IgD-negative memory B cell (primary cell): ENCODE results near the gene KIAA1191. TPM values are rescaled to one million over a fixed set of nuclear protein-coding genes. Genes with fewer than 3 reads are reported as not detected.
"Not testable (repeated sequence)": the region's sequence is repeated elsewhere in the genome, so short reads cannot be mapped to it uniquely, and the experiment has no call there.

Source experiments
- H3K27ac Mint-ChIP-seq, 3 donors: one replicate each; pipeline ENCODE4 v1.8.0; 2020 to 2022; ENCODE audit warnings: mild to moderate bottlenecking in 3 of 3, mixed read lengths in 3 of 3, moderate library complexity in 1 of 3
- H3K27me3 Mint-ChIP-seq: one replicate; pipeline ENCODE4 v1.8.0; 2021; ENCODE audit warnings: mixed read lengths
- H3K36me3 Mint-ChIP-seq: one replicate; pipeline ENCODE4 v1.8.0; 2020; ENCODE audit warnings: mild to moderate bottlenecking, mixed read lengths
- H3K4me1 Mint-ChIP-seq, 3 donors: one replicate each; pipeline ENCODE4 v1.8.0; 2020 to 2022; ENCODE audit warnings: mixed read lengths in 3 of 3, mild to moderate bottlenecking in 1 of 3
- H3K4me3 Mint-ChIP-seq, 4 donors: one replicate each; pipeline ENCODE4 v1.8.0; 2020 to 2022; ENCODE audit warnings: mild to moderate bottlenecking in 4 of 4, mixed read lengths in 4 of 4, moderate library complexity in 3 of 4
- H3K9me3 Mint-ChIP-seq, 3 donors: one replicate each; pipeline ENCODE4 v1.8.0; 2020 to 2021; ENCODE audit warnings: mixed read lengths in 3 of 3, mild to moderate bottlenecking in 1 of 3
- polyA plus RNA-seq: library from polyadenylated mRNA; unstranded; fragments of 300-500 nt; fragmentation: Illumina TruSeq; gene quantifications from one replicate; pipeline ENCODE4 v1.2.3, GENCODE V29; 2021

The KIAA1191 gene, protein sequence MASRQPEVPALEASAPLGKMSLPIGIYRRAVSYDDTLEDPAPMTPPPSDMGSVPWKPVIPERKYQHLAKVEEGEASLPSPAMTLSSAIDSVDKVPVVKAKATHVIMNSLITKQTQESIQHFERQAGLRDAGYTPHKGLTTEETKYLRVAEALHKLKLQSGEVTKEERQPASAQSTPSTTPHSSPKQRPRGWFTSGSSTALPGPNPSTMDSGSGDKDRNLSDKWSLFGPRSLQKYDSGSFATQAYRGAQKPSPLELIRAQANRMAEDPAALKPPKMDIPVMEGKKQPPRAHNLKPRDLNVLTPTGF
- 45.2 TPM for polyA plus RNA-seq

DNA sequence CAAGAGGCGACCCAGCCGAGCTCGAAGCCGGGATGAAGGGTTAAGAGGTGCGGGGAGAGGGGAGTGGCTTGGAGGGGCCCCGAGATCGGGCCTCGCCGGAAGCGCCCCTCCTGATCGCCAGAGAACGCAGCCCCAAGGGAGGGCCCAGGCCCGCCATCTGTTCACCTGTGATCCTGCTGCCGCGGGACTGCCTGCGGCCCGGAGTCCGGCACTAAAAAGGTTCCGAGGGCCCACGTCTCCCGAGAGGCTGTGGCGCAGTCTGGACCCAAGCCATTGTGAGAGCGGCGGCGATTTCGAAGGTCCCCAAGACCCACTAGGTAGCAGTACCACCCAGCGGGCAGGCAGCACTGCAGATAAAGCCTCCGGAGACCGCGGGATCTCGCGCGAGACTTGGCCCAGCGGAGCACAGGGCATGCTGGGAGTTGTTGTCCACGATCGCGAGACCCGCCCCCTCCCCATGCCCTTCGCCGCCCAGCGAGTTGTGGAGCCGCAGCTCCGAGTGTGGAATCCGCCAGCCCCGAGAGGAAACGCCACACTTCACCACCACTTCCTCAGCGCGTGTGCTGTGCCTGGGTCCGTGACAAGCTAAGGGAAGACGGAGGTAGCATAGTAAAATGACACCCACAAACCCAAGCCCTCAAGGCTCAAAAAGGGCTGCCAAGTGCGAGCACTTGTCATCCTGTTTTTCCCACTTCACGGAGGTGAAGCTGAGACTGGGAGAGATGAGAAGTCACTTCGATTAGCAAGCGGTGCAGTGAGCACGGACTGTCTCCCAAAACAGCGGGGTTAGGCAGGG lies at the start of gene KIAA1191:
KIAA1191 (minus strand) TSS at position 328 of the 796 bp plus-strand sequence. CDS start 2,256 bp downstream, outside the sequence.
- H3K4me1 Mint-ChIP-seq: peaks cover 13 to 31% (median 30%) of the 10 kb centered on the region in 3 donors
- H3K36me3 Mint-ChIP-seq: no peaks in the 10 kb centered on the region
- peak within 1 kb of the TSS; percentile 83 to 97 (median 97) for H3K27ac Mint-ChIP-seq
- H3K9me3 Mint-ChIP-seq: no peaks in the 10 kb centered on the region
- H3K4me3 Mint-ChIP-seq: peak within 1 kb of the TSS; percentile 91 to 99 (median 99)
- no peaks in the 10 kb centered on the region for H3K27me3 Mint-ChIP-seq

DNA sequence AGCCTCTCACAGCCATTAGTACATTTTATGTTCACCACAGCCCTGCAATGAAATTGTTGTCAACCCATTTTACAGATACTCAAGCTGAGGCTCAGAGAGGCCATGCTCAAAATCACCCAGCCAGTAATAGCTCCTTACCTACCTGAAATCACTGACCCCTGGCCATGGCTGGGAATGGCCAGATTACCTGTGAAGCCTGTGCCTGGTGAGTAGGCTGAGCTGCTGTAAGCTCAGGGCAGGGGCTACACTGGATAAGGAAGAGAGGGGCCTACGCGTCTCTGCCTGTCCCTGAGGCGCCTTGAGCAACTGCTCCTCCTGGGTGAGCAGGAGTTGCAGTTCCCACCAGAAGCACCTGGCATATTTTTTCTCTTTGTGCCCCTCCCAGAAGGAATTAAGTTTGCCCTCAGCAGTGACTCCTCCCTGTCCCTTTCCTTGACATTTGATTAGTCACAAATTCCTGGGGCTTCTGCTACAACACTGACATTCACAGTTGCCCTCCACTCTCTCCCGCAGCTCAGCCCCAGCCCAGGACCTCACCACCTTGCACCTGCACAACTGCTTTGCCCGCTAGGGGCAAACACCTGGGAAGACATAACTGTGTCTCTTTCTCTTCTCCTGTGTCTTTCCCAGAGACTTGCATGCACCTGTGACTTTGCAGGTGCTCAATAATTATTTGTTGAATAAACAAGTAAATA lies 49.1 kb upstream of the KIAA1191 start:
- H3K4me1 Mint-ChIP-seq: peaks cover 12 to 18% (median 13%) of the 10 kb centered on the region in 3 donors
- no peak overlapping the region for H3K4me3 Mint-ChIP-seq
- H3K27ac Mint-ChIP-seq: no peak overlapping the region

DNA sequence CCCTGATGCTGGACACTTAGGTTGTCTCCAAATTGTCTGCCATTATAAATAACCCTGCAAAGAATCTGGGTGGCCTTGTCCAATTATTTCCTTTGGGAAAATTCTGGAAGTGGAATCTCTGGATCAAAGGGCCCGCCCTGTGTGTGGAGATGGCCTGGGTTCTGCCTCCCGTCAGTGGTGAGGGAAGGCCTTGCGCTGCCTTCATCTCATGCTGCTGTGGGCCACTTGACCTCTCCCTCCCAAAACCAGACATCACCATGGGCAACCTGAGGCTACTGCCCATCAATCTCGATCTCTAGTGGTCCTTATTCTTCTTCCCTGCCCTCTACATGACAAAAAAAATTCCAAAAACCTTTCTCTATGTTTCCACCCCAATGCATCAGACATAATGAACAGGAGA lies 48.2 kb upstream of the KIAA1191 start:
- Mint-ChIP-seq H3K9me3 (no peaks in the 10 kb centered on the region), H3K27ac (no peak overlapping the region), H3K27me3 (no peaks in the 10 kb centered on the region), H3K36me3 (no peaks in the 10 kb centered on the region), H3K4me1 (peaks cover 3 to 10% (median 5%) of the 10 kb centered on the region in 3 donors), H3K4me3 (no peak overlapping the region)

More for the DNA sequence above, 49.1 kb upstream of the KIAA1191 start:
- Mint-ChIP-seq H3K36me3 (no peaks in the 10 kb centered on the region), H3K9me3 (no peaks in the 10 kb centered on the region), H3K27me3 (no peaks in the 10 kb centered on the region)

DNA sequence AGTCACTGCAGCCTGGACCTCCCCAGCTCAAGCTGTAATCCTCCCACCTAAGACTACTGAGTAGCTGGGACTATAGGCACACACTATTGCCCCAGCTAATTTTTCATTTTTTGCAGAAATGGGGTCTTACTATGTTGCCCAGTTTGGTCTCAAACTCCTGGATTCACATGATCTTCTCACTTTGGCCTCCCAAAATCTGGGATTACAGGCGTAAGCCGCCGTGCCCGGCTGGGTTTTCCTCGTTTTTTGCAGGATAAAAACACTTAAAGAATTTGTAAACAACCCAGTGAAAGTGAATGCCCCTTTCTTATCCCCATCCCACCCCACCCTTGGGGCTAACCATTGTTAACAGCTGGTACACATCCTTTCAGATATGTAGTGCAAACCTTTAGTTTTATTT lies 47.0 kb upstream of the KIAA1191 start:
- Mint-ChIP-seq H3K27ac (no peak overlapping the region), H3K4me3 (no peak overlapping the region), H3K27me3 (no peaks in the 10 kb centered on the region), H3K9me3 (no peaks in the 10 kb centered on the region), H3K36me3 (no peaks in the 10 kb centered on the region), H3K4me1 (peaks cover 0 to 3% (median 0%) of the 10 kb centered on the region in 3 donors)

DNA sequence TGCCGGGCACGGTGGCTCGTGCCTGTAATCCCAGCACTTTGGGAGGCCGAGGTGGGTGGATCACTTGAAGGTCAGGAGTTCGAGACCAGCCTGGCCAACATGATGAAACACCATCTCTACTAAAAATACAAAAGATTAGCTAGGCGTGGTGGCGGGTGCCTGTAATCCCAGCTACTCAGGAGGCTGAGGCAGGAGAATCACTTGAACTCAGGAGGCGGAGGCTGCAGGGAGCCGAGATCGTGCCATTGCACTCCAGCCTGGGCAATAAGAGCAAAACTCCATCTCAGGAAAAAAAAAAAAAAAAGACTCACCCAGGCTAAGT lies 46.6 kb upstream of the KIAA1191 start:
- H3K4me1 Mint-ChIP-seq, H3K4me3 Mint-ChIP-seq, H3K9me3 Mint-ChIP-seq, H3K36me3 Mint-ChIP-seq, H3K27me3 Mint-ChIP-seq: not testable (repeated sequence)
- peak overlapping the region in 1 of 3 donors; percentile 19 for H3K27ac Mint-ChIP-seq

DNA sequence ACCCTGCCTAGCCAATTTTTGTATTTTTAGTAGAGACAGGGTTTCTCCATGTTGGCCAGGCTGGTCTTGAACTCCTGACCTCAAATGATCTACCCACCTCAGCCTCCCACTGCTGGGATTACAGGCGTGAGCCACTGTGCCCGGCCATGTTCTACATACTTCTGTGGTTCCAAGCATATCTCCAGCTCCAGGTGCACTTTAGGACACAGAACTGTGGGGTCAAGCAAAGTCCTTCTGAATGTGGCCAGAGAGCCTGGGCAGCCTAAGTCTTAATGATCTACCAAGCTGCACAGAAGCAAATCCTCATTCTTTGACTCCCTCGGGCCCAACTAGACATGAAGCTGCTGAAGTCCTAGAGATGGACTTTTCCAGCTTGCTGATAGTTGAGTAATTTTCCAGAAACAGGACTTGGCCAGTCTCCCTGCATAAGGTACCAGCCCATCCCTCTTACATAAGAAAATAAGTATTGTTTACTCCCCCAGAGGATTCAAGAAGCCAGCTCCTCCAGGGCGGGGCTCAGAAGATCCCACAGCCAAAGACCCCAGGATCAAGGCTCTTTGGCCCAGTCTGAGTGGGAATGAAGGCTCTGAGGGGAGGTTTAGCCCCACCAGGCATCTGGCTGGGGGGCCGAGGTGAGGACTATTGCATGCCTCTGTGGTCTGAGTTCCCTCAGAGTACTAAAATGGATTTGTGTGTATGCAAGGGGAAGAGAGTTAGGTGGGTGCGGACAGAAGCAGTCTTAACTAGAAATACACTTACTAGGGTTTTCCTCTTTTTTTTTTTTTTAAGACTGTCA lies 46.1 kb upstream of the KIAA1191 start:
- no peaks in the 10 kb centered on the region for H3K36me3 Mint-ChIP-seq
- no peak overlapping the region for H3K4me3 Mint-ChIP-seq
- H3K27ac Mint-ChIP-seq: peak overlapping the region in 1 of 3 donors; percentile 19
- no peaks in the 10 kb centered on the region for H3K27me3 Mint-ChIP-seq
- peaks cover 0 to 3% (median 0%) of the 10 kb centered on the region in 3 donors for H3K4me1 Mint-ChIP-seq
- no peaks in the 10 kb centered on the region for H3K9me3 Mint-ChIP-seq

DNA sequence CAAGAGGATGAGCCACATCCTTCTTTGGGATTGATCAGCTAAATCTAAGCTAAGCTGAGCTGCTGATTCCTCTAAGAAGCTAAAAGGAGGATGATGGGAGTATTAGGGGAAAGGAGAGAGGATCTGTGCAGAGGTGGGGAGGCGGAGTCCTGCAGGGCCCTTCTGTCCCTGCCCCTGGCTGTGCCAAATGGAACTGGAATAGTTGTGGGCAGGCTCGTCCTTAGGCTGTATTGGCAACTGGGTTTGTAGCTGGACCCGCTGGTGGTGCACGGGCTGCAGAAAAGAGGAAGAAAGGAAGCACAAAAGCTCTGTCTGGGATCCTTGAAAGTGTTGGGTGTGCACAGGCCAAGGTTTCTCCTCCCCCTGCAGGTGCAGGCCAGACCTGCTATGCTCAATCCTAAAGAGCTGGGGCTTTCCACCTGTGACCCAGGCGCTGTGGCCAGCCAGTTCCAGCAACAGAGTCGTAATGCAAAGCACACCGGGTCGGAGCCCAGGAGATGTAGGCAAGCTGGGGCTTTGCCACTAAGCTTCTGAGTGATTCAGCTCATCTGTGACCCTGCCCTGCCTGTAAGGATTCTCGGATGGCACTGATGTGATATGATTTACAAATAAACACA lies 45.0 kb upstream of the KIAA1191 start:
- no peaks in the 10 kb centered on the region for H3K36me3 Mint-ChIP-seq

DNA sequence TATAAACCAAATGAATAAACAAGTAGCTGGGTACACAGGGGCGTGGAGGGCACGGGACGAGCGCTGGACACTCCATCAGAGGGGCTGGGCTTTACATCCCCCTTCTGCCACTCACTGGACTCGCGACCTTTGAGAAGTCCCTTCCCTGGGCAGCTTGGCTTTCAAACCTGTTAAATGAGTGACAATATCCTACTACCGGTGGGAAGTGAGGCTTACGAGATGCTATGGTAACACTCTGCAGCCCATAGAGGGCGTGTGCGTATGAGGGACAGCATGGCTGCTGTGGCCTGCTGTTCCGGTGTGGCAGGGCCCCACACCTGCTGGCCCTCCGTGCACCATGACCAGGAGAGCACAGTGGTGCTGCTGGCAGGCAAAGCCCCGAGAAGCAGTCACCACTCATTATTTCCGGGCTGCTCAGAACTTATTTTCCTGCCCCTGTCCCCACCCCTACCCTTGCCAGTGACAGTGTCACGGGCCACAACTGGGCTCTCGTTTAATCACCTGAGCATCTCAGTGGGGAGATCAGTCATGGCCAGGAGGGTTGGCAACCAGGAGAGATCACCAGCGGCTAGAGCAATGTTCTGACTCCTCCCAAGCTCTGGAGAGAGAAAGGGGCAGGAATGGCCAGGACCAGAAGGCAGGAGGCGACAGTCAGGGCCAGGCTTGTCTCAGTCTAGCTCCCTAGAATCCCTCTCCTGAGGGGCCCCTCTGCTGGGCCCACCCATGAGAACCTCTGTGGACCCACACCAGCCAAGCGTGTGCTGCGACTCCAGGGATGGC lies 44.3 kb upstream of the KIAA1191 start:
- Mint-ChIP-seq H3K27me3 (no peaks in the 10 kb centered on the region), H3K4me1 (peaks cover 0 to 4% (median 0%) of the 10 kb centered on the region in 3 donors), H3K4me3 (no peak overlapping the region), H3K36me3 (no peaks in the 10 kb centered on the region), H3K9me3 (no peaks in the 10 kb centered on the region), H3K27ac (no peak overlapping the region)

More for the DNA sequence above, 45.0 kb upstream of the KIAA1191 start:
- Mint-ChIP-seq H3K4me1 (peaks cover 0 to 6% (median 0%) of the 10 kb centered on the region in 3 donors), H3K9me3 (no peaks in the 10 kb centered on the region), H3K4me3 (no peak overlapping the region), H3K27me3 (no peaks in the 10 kb centered on the region), H3K27ac (no peak overlapping the region)

DNA sequence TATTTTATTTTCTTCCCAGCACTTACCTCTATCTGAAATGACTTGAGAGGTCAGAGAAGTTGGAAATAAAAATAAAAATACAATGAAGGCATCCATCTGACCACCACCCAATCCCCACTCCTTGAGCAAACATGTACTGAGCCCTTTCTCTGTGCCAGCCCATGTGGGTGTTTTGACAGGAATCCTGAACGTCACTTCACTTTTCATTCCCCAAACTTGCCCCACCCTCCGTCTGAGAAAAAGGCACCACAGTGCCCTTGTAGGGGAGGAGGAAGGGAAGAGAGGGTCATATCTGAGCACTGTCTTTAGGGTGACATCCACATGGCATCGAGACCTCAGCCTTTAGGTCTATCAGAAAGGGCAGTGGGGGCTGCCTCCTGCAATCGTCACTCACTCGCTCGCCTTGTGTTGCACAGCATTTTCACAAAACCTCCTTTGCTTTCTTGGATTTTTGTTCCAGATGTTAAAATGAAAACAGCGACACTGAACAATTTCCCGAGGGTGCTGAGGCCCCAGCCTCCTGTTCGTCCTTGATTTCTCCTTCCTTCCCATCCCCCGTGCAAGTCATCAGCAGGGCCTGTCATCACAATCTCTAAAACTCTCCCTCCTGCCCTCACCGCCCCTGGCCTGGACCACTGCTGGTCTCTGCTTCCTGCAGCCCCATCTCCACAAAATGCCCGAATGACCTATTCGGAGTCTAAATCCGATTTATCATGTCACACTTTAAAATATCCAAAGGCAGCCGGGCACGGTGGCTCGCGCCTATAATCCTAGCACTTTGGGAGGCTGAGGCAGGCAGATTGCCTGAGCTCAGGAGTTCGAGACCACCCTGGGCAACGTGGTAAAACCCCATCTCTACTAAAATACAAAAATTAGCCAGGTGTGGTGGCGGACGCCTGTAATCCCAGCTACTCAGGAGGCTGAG lies 40.0 kb upstream of the KIAA1191 start:
- Mint-ChIP-seq H3K4me3 (no peak overlapping the region), H3K9me3 (no peaks in the 10 kb centered on the region), H3K27ac (peak overlapping the region in 2 of 3 donors; percentile 36 to 83), H3K4me1 (peaks cover 0 to 4% (median 0%) of the 10 kb centered on the region in 3 donors), H3K27me3 (no peaks in the 10 kb centered on the region), H3K36me3 (peaks cover 1% of the 10 kb centered on the region)

DNA sequence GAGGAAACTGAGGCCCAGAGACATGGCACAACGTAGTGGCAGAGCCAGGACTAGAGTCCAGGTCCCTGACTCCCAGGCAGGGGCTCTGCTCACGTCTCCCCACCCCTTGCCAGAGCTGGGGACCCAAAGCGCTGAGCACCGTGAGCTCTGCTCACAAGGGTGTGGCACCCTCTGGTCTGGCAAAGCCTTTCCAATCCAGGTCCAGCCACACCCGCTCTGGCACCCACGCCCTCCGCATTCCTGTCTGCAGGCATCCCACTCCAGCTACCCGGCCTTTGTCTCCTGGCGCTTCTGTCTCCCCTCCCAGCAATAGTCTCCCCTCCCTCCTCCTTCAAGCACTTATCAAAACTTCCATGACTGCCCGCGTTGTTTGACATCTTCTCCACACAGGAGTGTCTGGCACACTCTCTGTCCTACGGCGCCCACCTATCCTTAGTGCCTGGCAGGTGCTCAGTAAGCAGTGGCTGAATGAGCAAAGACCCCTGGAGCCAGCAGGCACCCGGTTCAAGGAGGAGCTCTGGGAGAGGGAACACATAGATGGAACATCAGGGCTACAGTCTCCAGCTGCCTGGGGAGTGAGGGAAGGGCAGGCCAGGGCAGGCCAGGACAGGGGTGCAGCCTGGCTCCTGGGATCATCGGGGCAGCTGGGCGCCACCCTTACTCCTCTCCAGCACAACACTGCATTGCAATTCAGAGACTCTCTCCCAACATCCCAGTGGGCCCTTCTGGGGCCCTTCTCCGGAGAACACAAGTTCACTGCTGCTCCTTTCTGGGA lies 39.0 kb upstream of the KIAA1191 start:
- no peaks in the 10 kb centered on the region for H3K9me3 Mint-ChIP-seq
- peak overlapping the region in 1 of 3 donors; percentile 83 for H3K27ac Mint-ChIP-seq
- H3K4me1 Mint-ChIP-seq: peaks cover 0 to 3% (median 0%) of the 10 kb centered on the region in 3 donors
- H3K27me3 Mint-ChIP-seq: no peaks in the 10 kb centered on the region
- H3K36me3 Mint-ChIP-seq: peaks cover 1% of the 10 kb centered on the region
- no peak overlapping the region for H3K4me3 Mint-ChIP-seq

DNA sequence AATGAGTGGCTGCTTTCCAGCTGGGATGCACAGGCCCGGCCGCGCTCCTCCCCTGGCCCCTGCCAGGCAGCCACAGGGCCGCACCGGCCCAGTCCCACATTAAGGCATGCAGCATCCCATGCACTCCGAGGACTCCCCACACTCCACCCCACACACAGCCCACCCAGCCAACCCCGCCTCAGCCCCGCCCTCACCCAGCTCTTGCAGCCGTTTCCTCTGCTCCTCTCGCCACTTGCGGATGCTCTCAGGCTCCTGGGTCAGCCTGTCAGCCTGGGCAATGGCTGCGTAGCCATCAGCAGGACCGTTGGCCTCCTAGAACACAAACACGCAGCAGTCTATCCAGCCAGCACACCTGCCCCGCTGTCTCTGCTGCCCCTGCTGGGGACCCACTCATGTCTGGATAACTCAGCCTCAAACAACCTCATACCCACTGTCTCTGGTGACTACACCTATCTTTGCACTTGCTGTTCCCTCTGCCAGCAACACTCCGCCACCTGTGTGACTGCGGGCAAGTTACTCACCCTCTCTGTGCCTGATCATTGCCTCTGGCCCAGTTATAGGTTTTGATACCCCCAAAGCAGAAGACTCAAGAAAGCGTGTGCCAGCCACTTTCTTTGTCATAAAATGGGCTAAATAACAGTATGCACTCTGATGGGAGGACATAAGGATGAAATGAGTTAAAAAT lies 36.3 kb upstream of the KIAA1191 start:
- Mint-ChIP-seq H3K9me3 (no peaks in the 10 kb centered on the region), H3K4me3 (peak overlapping the region in 1 of 4 donors; percentile 39), H3K4me1 (peaks cover 0 to 3% (median 0%) of the 10 kb centered on the region in 3 donors), H3K27ac (peak overlapping the region in 1 of 3 donors; percentile 92), H3K36me3 (peaks cover 1% of the 10 kb centered on the region), H3K27me3 (no peaks in the 10 kb centered on the region)

DNA sequence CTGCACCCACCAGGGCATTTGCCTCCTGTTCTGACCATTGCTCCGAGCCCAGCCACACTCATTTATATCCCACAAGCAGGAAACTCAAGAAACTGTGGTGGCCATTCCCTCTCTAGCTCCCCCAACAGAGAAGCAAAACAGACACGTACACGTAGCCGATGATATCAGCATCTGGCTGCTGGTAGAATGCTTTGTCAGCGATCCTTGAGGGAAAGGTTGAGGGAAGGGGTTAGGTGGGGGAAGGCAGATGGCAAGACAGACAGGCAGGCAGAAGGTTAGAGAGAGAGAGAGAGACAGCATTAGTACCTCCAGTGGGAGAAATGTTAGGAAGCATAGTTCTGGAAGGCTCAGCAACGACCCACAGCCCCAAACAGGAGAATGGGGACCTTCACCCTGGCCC lies 34.8 kb upstream of the KIAA1191 start:
- Mint-ChIP-seq H3K27ac (peak overlapping the region in 1 of 3 donors; percentile 38), H3K9me3 (no peaks in the 10 kb centered on the region), H3K27me3 (no peaks in the 10 kb centered on the region), H3K36me3 (peaks cover 1% of the 10 kb centered on the region), H3K4me3 (no peak overlapping the region), H3K4me1 (no peaks in the 10 kb centered on the region)
